ENCODE data around the gene DIP2B. TPM values are rescaled to one million over a fixed set of nuclear protein-coding genes. Genes with fewer than 3 reads are reported as not detected.

The DIP2B gene
- total RNA-seq, 2 experiments from 2014 or later = 17.0 to 24.1 TPM

GRCh38 chr12:50775251-50775650 lies 270.5 kb downstream of the DIP2B start:
- peaks cover 12% of the 10 kb centered on the region; the same call in 1 of the 2 replicates for H3K9me3 ChIP-seq (ENCODE audit: low read length)
- BruUV-seq (replicated peaks) = no TSS peak
- no peak for TF ChIP-seq EZH2phosphoT487 (IDR thresholded peaks at IDR 0.05; ENCODE audit: borderline replicate concordance, low read depth, low read length)
- no peak for TF ChIP-seq CTCF (conservative IDR thresholded peaks at IDR 0.05; ENCODE audit: low read length)
- no peaks in the 10 kb centered on the region for H3K9me2 ChIP-seq (ENCODE audit: insufficient read depth, low read length)
- intact Hi-C loops (cut with micrococcal nuclease; ENCODE audit: unreplicated experiment) = no loop called here
- no peak overlapping the region for H3K4me3 ChIP-seq (ENCODE audit: low read depth, low read length, poor library complexity, severe bottlenecking)
- H2AFZ ChIP-seq (ENCODE audit: low read length) = no peak overlapping the region
- H4K20me1 ChIP-seq (ENCODE audit: insufficient read depth, low read length) = no peaks in the 10 kb centered on the region
- ChIA-PET CTCF (ENCODE audit: unreplicated experiment) (no interaction called here), POLR2A (no interaction called here)
- no peak for DNase-seq (ENCODE audit: low spot score)
- no peak overlapping the region for H3K27ac ChIP-seq (ENCODE audit: low read depth, low read length, poor library complexity, severe bottlenecking)
- H3K4me1 ChIP-seq (ENCODE audit: insufficient read depth, low read length, poor library complexity, severe bottlenecking) = no peaks in the 10 kb centered on the region
- H3K79me2 ChIP-seq (ENCODE audit: insufficient read depth, low read depth, low read length) = peaks cover 85% of the 10 kb centered on the region
- H3K4me2 ChIP-seq (ENCODE audit: low read length) = no peak overlapping the region
- peaks cover 43% of the 10 kb centered on the region for H3K36me3 ChIP-seq (ENCODE audit: insufficient read depth, low read length)

- TF ChIP-seq EZH2phosphoT487 (IDR thresholded peaks at IDR 0.05; ENCODE audit: borderline replicate concordance, low read depth, low read length) (no peak), CTCF (conservative IDR thresholded peaks at IDR 0.05; ENCODE audit: low read length) (no peak)
- H4K20me1 ChIP-seq (ENCODE audit: insufficient read depth, low read length) = no peaks in the 10 kb centered on the region
- no peaks in the 10 kb centered on the region for H3K4me1 ChIP-seq (ENCODE audit: insufficient read depth, low read length, poor library complexity, severe bottlenecking)
- ChIA-PET POLR2A (interaction anchor here (0.6 kb wide), 1 partner anchor 721 kb away, joined by 4 read pairs; no protein-coding TSS in a partner anchor), CTCF (ENCODE audit: unreplicated experiment) (no interaction called here)
- peaks cover 72% of the 10 kb centered on the region for H3K79me2 ChIP-seq (ENCODE audit: insufficient read depth, low read depth, low read length)
- no peak for DNase-seq (ENCODE audit: low spot score)
- H3K27ac ChIP-seq (ENCODE audit: low read depth, low read length, poor library complexity, severe bottlenecking) = no peak overlapping the region
- BruUV-seq (replicated peaks) = no TSS peak
- no peak overlapping the region for H3K4me3 ChIP-seq (ENCODE audit: low read depth, low read length, poor library complexity, severe bottlenecking)
- intact Hi-C loops (cut with micrococcal nuclease; ENCODE audit: unreplicated experiment) = no loop called here
- peaks cover 43% of the 10 kb centered on the region for H3K36me3 ChIP-seq (ENCODE audit: insufficient read depth, low read length)
- peaks cover 5% of the 10 kb centered on the region; the same call in 1 of the 2 replicates for H3K9me3 ChIP-seq (ENCODE audit: low read length)
- H3K4me2 ChIP-seq (ENCODE audit: low read length) = no peak overlapping the region
- H2AFZ ChIP-seq (ENCODE audit: low read length) = no peak overlapping the region
- no peaks in the 10 kb centered on the region for H3K9me2 ChIP-seq (ENCODE audit: insufficient read depth, low read length)
Observed at GRCh38 chr12:50776749-50777728, 272.3 kb downstream of the DIP2B start.
